GM21825 (cell line): Measurements from ENCODE around the gene TRAF5.

Experiments
- ATAC-seq: cut with Tn5 transposase; IDR thresholded peaks from one replicate; pipeline ENCODE4 v1.9.1; 2021; ENCODE audit warnings: mild to moderate bottlenecking, moderate library complexity; ENCODE audit not compliant: unreplicated experiment

TRAF5 gene

DNA sequence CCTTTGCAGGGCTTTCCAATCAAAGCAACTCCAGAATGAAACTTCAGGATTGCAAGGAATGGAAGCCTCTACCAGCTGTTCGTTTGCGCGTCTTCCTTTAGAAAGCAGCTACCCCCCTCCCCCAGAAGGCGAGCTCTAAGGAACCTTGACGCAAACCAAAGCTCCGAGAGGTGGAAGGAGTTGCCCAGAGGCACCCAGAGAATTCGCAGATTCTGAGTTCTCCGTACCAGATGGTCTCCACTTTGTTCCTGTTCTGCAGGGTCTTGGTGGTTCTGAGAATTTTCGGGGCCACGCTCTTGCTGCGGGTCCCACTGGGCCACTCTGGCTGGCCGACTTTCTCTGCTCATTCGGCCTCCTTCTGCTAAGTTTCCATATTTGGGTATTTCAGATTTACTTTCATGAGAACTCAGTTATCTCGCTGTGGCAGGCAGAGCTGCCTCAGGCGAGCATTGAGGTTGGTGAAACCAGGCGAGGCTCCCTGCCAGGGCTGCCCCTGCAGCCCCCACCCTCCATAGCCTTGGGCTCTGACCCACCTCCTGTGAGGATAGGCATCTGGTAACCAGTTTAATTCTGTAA lies 801 bp downstream of the TRAF5 start:
- ATAC-seq, result no peak

GRCh38 chr1:211328084-211328694 lies 1.6 kb downstream of the TRAF5 start:
- ATAC-seq, result no peak

DNA sequence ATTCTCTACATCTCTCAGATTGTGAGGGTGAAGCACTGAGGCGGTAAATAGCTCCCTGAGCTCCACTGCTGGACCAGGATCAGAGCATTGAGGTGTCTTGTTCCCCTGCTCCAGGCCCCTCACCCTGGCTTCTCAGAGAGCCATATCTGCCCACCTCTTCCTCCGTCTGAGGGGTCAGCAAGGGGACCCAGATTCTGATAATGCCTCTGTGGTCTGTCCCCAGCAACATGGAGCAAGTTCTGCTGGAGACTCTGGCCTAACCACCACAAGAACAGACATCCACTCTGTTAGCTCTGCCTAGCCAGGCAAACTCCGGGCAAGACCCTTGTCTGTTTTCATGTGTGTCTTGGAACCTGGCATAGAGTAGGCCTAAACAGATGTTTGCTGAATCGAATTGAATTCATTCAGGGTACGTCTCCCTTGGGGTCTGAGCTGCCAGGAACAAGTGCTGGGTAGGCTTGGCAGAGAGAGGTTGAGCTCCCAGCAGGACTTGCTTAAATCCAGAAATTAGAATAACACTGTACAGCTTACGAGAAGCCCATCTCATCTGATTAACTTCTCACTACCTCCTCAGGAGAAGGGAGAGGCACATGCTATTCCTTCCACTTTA lies 2.3 kb downstream of the TRAF5 start:
- ATAC-seq, result no peak

- peak; percentile 48 for ATAC-seq
These were observed 3.1 kb downstream of the TRAF5 start for GRCh38 chr1:211329764-211330201.

GRCh38 chr1:211330282-211330936 lies 3.8 kb downstream of the TRAF5 start:
- no peak for ATAC-seq

- ATAC-seq, result no peak
These were observed 4.5 kb downstream of the TRAF5 start for GRCh38 chr1:211331011-211331709.

DNA sequence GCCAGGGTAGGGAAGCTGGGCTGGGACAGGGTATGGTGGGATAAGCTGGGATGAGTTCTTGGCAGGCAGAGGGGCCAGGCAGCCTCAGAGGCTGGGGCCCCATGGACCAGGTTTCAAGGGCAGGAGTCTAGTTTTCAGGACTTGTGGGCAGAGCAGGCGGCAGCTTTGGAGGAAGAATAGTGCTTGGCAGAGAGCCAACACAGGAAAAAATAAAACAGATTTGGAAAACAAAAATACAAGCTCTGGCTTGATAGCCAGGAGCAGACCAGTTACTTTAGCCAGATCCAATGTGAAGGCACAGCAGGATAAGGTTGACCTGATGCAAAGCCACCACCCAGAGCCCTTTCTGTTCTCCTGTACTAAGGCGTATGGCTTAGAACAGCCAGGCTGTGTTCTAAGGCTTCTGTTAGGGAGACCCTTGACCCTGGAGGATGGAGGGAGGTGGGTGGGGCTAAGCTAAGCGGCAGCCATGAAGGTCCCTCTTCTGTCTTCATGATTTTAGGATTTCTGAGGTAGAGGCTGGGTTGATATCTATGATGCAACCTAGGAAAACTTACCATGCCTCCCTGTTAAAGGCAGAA lies 5.5 kb downstream of the TRAF5 start:
- no peak for ATAC-seq

GRCh38 chr1:211332830-211333229 lies 6.2 kb downstream of the TRAF5 start:
- no peak for ATAC-seq

DNA sequence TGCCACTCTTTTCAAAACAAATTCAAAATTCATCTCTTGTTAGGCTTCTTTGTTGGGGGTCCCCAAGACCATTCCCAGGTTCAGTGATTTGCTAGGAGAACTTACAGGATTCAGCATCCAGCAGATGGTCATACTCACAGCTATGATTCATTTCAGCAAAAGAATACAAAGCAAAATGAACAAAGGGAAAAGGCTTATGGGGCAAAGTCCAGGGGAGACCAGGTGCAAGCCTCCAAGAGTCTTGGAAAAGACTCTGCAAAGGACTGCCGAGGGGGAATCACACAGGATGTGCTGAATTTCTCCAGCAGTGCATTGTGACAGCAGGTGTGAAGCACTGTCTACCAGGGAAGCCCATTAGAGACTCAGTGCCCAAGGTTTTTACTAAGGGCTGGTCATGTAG lies 7.3 kb downstream of the TRAF5 start:
- ATAC-seq, result no peak

- ATAC-seq, result no peak
These were observed 8.4 kb downstream of the TRAF5 start for GRCh38 chr1:211334986-211335385.

DNA sequence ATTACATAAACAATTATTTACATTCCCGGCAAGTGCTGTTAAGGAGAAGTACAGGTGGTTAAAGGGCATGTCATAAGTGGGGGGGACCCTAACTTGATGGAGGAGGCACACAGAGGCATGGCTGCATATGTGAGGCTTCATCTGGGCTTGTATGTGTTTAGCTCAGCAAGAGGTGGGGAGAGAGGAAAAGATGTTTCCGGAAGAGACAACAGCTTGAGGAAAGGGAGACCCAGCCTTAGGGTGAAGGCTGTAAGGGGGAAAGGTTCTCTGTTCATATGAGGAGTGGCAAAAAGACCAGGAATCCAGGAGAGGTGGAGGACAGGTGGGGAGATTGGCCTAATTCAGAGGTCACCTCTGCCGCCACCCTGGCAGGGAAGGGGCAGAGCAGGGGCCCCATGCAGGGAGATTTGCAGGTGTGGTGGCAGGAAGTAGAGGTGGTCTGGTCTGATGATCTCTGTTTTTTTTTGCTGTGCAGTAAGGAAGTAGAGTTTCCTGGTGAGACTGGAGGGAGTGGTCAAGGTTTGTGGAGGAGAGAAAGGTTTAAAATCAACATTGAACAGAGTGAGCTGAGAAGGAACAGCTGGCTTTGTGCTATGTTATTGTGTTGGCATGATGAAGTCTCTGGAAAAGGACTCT lies 9.0 kb downstream of the TRAF5 start:
- peak; percentile 85 for ATAC-seq

- ATAC-seq, result no peak
These were observed 9.5 kb downstream of the TRAF5 start for GRCh38 chr1:211336161-211336560.

- no peak for ATAC-seq
These were observed 10.1 kb downstream of the TRAF5 start for GRCh38 chr1:211336775-211337174.

- no peak for ATAC-seq
These were observed 11.0 kb downstream of the TRAF5 start for GRCh38 chr1:211337430-211338223.

DNA sequence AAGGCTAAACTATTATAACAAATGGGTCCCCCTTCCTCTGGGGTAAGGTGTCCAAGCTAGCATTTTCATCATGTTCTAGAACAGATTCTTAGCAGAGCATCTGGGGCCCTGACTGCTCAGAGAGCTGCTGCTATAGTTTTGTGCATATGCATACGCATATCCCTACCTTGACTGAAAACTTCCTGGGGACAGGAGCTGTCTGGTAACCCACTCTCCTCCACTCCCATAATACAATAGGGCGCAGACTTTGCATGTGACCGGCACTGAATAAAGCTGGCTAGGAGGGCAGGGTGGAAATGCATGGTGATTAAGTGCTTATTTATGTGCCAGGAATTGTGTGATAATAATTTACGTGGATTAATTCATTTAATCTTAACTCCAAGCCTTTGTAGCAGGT lies 11.6 kb downstream of the TRAF5 start:
- ATAC-seq, result no peak

DNA sequence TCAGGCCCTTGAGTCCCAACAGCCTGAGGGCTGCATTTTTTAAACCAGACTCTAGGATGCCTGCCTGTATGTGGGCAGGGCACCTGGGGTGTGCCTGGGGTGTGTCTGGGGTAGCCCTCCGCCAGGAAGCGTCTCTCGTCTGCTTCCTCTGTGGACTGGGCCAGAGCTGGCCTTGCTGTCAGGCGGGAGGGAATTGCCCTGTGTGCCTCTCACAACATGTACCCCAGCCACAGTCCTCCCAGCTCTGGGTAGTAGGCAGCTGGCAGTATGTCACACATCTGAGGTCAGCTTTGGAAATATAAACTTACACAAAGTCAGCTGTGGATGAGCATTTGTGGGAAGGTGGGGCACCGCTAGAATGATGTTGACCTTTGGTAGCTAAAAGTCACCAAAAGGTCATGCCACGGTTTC lies 13.0 kb downstream of the TRAF5 start:
- no peak for ATAC-seq

- ATAC-seq, result no peak
These were observed 14.2 kb downstream of the TRAF5 start for GRCh38 chr1:211340622-211341507.

DNA sequence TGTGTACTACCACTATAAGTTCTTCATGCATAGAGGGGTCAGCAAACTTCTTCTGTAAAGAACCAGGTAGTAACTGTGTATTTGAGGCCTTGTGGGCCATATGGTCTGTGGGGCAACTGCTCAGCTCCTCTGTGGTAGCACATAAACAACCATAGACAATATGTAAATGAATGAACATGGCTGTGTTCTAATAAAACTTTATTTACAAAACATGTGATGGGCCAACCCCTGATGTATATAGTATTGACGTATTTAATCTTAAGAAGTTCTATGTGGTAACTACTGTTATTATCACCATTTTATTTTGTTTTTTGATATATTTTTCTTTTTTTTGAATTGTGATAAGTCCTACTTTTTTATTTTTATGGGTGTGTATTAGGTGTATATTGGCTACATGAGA lies 15.4 kb downstream of the TRAF5 start:
- ATAC-seq, result no peak

DNA sequence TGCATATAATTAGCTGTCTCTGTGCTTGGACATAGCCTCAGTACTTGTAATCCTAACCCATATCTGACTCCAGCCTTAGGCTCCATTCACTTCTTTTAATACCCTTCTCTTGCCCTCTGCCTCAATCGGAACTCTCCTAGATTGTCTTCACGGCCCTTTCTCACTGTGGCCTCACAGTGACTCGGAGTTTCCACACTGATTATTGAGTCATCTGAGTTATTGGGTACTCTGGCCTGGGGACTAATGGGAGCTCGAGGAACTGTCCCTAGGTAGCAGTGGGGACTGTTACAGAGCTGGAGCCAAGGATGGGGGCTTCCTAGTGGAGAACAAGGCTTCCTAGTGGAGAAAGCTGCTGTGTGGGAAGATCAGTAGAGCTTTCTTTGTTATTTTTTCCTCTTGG lies 17.0 kb downstream of the TRAF5 start:
- no peak for ATAC-seq
